Activated CD4-positive, alpha-beta T cell treated with anti-CD3 and anti-CD28 coated beads, Interleukin-2, amount 50 U/mL, for 16 hours (primary cell): ENCODE data around the gene MAP3K5.

ENCODE experiments used
- DNase-seq: peaks from one replicate; pipeline ENCODE4 v3.0.0-alpha.2; 2020

MAP3K5 gene

DNA sequence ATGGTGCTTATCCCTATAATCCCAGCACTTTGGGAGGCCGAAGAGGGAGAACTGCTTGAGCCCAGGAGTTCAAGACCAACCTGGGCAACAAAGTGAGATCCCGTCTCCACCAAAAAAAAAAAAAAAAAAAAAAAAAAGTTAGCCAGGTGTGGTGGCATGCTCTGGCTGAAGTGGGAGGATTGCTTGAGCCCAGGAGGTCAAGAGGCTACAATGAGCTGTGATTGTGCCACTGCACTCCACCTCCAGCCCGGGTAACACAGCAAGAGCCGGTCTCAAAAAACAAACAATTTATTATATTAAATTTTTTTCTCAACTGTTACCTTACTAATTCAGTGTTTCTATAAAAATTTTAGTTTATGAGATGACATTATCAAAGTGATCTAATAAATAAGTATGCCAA is 156.7 kb downstream of the MAP3K5 start:
- no peak for DNase-seq

DNA sequence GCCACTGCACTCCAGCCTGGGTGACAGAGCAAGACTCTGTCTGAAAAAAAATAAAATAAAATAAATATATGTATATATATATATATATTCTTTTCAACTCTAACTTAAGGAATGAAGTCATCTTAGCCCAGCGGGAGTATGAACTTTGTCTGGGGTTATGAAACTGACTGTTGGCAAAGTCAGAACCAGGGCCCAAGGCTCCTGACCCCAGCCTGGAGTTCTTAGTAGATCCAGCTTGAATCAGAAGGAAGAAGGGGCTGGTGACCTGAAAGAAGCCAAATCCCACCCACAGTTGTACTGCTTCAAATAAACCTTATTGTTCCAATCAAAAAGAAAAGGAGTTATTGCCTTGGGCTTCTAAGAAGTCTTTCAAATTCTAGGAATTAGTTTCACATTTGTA is 158.9 kb downstream of the MAP3K5 start:
- no peak for DNase-seq

- DNase-seq: no peak
These were observed 163.3 kb downstream of the MAP3K5 start for GRCh38 chr6:136628996-136629395.

- DNase-seq: no peak
These were observed 165.1 kb downstream of the MAP3K5 start for GRCh38 chr6:136627191-136627590.

DNA sequence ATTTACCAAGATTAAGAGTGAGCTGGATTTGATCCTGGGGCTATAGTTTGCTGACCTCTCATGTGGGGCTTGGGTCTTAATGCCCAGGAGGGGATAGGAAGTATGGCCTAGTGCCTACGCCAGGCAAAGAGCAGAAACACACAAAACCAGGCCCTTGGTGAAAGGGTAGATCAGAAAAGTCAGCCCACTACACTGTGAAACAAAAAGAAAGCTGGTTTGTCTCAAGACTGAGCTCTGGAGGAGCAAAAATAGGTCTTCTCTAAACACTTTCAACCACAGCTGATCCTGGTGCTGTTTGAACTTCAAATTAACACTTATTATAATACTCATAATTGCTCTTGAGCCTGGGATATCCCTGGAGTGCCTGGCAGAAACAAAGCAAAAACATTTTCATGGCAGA is 167.0 kb downstream of the MAP3K5 start:
- no peak for DNase-seq

DNA sequence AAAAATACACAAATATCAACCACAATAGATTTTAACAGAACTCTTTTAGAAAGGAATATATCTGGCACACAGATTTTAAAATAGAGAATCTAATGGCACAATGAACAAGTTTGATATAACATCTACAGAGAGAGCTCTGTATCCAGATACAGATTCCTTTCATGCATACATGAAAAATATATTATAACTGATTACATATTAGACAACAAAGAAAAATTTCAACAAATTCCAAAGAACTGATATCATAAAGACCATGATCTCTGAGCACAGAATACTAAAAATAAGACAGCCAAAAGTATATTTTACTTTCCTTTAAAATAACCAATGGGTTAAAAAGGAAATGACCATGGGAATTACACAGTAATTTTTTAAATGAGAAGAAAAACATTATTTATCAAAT is 167.9 kb downstream of the MAP3K5 start:
- no peak for DNase-seq

DNA sequence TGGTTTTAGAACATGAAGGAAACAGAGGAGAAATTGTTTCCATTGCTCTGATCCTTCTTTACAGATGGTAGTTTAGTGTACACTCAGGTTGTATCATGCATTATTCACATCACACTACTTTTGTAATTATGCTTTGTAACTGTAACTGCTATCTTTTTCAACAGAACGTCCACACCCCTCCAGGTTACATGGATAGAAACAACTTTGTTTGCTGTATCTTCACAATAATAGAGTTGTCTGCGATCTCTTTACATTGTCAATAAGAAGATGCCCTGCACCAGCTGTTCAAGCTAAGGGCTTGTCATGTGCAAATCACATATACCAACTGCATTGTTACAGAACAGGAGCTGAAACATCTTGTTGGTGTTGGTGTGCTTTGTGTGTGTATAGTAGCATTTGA is 174.2 kb downstream of the MAP3K5 start:
- no peak for DNase-seq

- no peak for DNase-seq
These were observed 175.8 kb downstream of the MAP3K5 start for GRCh38 chr6:136616527-136616926.

- DNase-seq: no peak
These were observed 177.3 kb downstream of the MAP3K5 start for GRCh38 chr6:136614994-136615393.

- DNase-seq: no peak
These were observed 177.9 kb downstream of the MAP3K5 start for GRCh38 chr6:136614350-136614749.

- DNase-seq: no peak
These were observed 178.8 kb downstream of the MAP3K5 start for GRCh38 chr6:136613477-136613876.

- no peak for DNase-seq
These were observed 179.4 kb downstream of the MAP3K5 start for GRCh38 chr6:136612666-136613389.

GRCh38 chr6:136611746-136612145 is 180.5 kb downstream of the MAP3K5 start:
- no peak for DNase-seq

DNA sequence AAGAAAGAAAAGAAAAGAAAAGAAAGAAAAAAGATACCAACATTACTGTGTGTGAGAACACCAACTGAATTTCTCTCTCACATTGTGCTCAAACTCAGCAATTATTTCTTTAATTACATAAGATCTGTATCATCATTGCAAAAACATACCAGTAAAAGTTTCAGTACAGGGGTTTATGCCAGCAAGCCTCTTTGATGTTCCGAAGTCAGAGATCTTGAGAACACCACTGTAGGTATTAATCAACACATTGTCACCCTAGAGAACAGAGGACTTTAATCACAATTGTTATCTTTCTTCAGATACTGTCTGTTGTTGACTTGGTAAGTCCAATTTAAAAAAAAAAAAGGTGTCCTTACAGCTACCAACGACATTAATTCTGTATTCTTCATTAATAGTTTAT is 181.1 kb downstream of the MAP3K5 start:
- DNase-seq: no peak

- DNase-seq: peak; percentile 14
These were observed 182.2 kb downstream of the MAP3K5 start for GRCh38 chr6:136609873-136610706.

DNA sequence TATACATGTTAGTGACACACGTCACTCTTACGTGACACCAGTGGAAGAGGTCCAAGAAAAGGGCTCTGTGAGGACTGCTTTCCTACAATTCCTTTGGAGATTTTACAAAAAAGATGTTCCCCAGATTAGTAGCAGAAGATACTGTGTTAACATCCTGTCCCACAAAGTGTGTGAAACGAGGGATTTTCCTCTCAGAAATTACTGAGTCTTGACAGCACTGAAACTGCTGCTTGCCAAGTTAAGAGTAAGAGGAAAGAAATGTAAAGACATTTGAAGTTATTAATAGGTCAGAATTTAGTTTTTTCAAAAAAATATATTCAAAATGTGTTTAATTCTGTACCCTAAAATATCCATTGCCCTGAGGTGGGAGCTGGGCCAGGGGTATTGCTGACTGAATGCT is 183.3 kb downstream of the MAP3K5 start:
- no peak for DNase-seq

DNA sequence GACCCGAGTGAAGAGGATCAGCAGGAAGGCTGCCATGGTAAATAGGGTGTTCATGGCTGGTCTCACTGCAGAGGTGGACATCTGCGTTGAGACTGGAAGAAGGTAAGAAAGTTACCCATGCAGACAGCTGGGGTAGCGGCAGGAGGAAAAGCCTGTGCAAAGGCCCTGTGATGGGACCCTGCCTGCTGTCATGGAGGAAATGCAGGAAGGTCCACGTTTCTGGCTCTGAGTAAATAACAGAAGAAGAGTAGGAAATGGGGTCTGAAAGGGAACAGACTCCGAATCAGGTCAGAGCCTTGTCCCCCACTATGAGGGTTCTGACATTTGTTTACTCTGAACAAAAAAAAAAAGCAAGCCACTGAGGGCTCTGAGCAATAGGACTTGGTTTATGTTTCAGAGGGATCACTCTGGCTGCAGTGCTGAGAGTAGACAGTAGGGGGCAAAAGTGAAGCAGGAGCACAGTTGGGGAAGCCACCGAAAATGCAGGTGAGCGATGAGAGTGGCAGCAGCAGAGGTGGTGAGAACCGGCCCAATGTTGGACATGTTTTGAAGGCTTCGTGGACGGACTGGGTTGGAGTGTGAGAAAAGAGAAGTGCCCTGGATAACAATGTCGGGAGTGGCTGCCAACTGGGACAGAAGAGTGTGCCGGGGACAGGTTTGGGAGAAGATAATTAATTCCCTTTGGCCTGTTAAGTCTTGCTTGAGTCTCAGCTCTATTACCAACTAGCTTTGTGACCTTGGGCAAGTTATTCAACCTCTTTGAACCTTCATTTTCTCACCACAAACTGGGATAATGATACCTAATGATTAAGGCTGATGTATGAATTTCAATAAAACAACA is 184.1 kb downstream of the MAP3K5 start:
- peak; percentile 79 for DNase-seq

DNA sequence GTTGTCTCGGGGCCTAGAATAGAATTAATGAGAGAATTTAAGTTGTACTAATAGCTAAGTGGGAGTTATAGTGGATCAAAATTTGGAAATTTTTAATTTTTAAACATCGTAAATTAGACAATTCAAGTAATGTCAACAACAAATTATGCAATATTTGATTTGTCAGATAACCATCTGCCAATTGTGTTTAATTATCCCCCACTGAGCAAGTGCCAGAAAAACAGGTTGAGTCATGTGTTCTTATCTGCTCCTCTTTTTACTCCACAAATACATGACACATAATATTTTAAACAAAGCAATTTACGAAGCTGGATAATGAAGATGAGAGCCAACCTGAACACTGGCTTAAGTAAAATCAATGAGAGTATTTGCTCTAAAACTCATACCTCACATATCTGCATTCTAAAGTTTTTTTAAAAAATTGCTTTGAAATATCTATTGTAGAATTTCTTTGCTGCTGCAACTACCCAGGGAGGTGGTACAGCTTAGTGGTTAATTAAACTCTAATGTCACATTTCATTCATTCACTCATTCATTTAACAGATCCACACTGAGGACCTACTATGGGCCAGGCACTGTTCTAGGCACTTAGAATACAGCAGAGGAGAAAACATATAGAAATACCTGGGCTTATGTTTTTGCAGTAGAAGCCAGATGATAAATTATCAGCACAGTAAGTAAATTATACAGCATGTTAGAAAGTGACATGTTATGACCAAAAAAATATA is 184.9 kb downstream of the MAP3K5 start:
- DNase-seq: no peak

GRCh38 chr6:136604928-136605510 is 187.3 kb downstream of the MAP3K5 start:
- no peak for DNase-seq

GRCh38 chr6:136604328-136604825 is 187.9 kb downstream of the MAP3K5 start:
- no peak for DNase-seq

DNA sequence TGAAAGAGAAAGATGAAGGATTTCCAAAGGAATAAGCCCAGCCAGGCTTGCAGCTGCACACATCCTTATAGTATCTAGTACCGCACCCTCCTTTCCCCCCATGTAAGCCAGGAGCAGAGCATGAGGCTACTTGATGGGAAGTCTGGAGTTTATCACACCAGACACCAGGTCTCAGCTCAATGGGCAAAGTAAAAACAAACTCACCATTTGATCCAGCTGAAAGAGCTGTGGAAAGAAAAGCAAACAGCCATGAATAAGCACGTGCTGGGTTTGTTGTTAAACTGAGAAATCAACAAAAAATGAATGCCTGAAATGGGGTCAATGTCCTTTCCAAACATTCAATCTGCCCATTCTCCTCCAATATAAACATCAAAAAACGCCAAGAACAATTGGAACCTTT is 191.5 kb downstream of the MAP3K5 start:
- DNase-seq: no peak

- DNase-seq: no peak
These were observed 192.8 kb downstream of the MAP3K5 start for GRCh38 chr6:136599329-136600011.
